K562 (cell line): ENCODE results near the gene OR10J1. TPM values are rescaled to one million over a fixed set of nuclear protein-coding genes. Genes with fewer than 3 reads are reported as not detected.

Source experiments
- ATAC-seq: fragments of 200-7000 bp; cut with Tn5 transposase; 3 replicates; pipeline ENCODE4 v1.9.1; 2020; ENCODE audit warnings: moderate library complexity
- BruUV-seq: library from RNA; stranded (reverse); fragments of 400-500 nt; replicated peaks from 2 replicates; lab custom pipeline; 2021; lab: Mats Ljungman, UMichigan
- CTCF ChIA-PET: fragments of 300-600 bp; formaldehyde crosslinking; extraction: SDS; loops from one replicate; lab custom pipeline; 2021; ENCODE audit warnings: low intra/inter-chr PET ratio; lab: Yijun Ruan, JAX
- POLR2A ChIA-PET: fragments of 300-600, 350-650 bp; sonication (Branson Sonifier 250); formaldehyde crosslinking; extraction: SDS; loops from one replicate; lab custom pipeline; 2021; ENCODE audit warnings: antibody characterized with exemption, inconsistent platforms; lab: Yijun Ruan, JAX
- DNase-seq, 4 experiments: peaks; one replicate each; pipeline versions ENCODE4 v3.0.0 to v3.0.0-alpha.2; 2011 to 2018; ENCODE audit warnings: low spot score in 3 of 4, mixed read lengths in 3 of 4; ENCODE audit errors: extremely low read depth in 1 of 4
- FAIRE-seq: peaks from 2 replicates; lab custom pipeline; 2011; peaks lifted over from hg19 to GRCh38; lab: Jason Lieb, UNC
- H2AFZ ChIP-seq: 2 replicates; pipeline ENCODE4 v1.6.0; 2011; ENCODE audit warnings: low read depth, low read length, control low read depth, inconsistent platforms
- H3K27ac ChIP-seq: fragments of 200-600 bp; 3 replicates; pipeline ENCODE4 v1.8.0; 2011; ENCODE audit warnings: low read depth, mild to moderate bottlenecking, control low read depth, inconsistent platforms, low read length, moderate library complexity, mixed read lengths; ENCODE audit errors: extremely low read depth
- H3K27me3 ChIP-seq, 2 experiments: fragments of 300-600 bp in 1 of 2; 2 replicates in 1 of 2; 3 replicates in 1 of 2; pipeline versions ENCODE4 v1.6.0 to v1.8.0; 2011; ENCODE audit warnings: inconsistent platforms in 2 of 2, low read length in 2 of 2, mild to moderate bottlenecking in 1 of 2, mixed read lengths in 1 of 2, moderate library complexity in 1 of 2; ENCODE audit not compliant: control insufficient read depth in 2 of 2, insufficient read depth in 2 of 2
- H3K36me3 ChIP-seq: fragments of 300-600 bp; 3 replicates; pipeline ENCODE4 v1.8.0; 2011; ENCODE audit warnings: mild to moderate bottlenecking, low read length, inconsistent platforms; ENCODE audit not compliant: control insufficient read depth, insufficient read depth
- H3K4me1 ChIP-seq, 2 experiments: fragments of 200-600 bp in 1 of 2; replicated peaks in 1 of 2; 2 replicates in 1 of 2; 3 replicates in 1 of 2; pipeline versions ENCODE4 v1.5.1 to v1.8.0; 2011; ENCODE audit warnings: inconsistent platforms in 2 of 2, low read length in 2 of 2, mild to moderate bottlenecking in 1 of 2, mixed read lengths in 1 of 2, moderate library complexity in 1 of 2; ENCODE audit not compliant: control insufficient read depth in 2 of 2, insufficient read depth in 2 of 2
- H3K4me2 ChIP-seq: 2 replicates; pipeline ENCODE4 v1.6.1; 2011; ENCODE audit warnings: low read length, control low read depth, inconsistent platforms, mixed read lengths; ENCODE audit not compliant: insufficient read depth
- H3K4me3 ChIP-seq: fragments of 200-600 bp; sonication (generic), shearing (Covaris generic); 2 replicates; pipeline ENCODE4 v1.5.1; 2016; ENCODE audit warnings: control low read depth, inconsistent platforms
- H3K79me2 ChIP-seq: fragments of 200-600 bp; 3 replicates; pipeline ENCODE4 v1.8.0; 2011; ENCODE audit warnings: low read length, inconsistent platforms; ENCODE audit not compliant: control insufficient read depth, insufficient read depth
- H3K9ac ChIP-seq, 2 experiments: 2 replicates each; pipeline versions ENCODE4 v1.6.0 to v1.6.1; 2011; ENCODE audit warnings: low read depth in 2 of 2, low read length in 2 of 2, control low read depth in 1 of 2, inconsistent platforms in 1 of 2, mild to moderate bottlenecking in 1 of 2, mixed read lengths in 1 of 2; ENCODE audit not compliant: insufficient read depth in 1 of 2
- H3K9me1 ChIP-seq: one replicate; pipeline ENCODE4 v1.6.0; 2011; ENCODE audit warnings: inconsistent platforms, mild to moderate bottlenecking, low read length, moderate library complexity; ENCODE audit not compliant: control insufficient read depth, insufficient read depth
- H3K9me3 ChIP-seq: replicated peaks from 2 replicates; pipeline ENCODE4 v1.5.1; 2011; ENCODE audit warnings: low read depth, low read length, inconsistent platforms; ENCODE audit not compliant: control insufficient read depth, insufficient read depth
- H4K20me1 ChIP-seq: replicated peaks from 2 replicates; pipeline ENCODE4 v1.6.1; 2011; ENCODE audit warnings: low read length, inconsistent platforms, mixed read lengths; ENCODE audit not compliant: control insufficient read depth, insufficient read depth
- BRD4 ChIP-seq: fragments of 200-600 bp; sonication (generic); IDR thresholded peaks from 2 replicates; pipeline ENCODE4 v1.6.1; 2017; ENCODE audit warnings: inconsistent platforms
- CCNT2 ChIP-seq: IDR thresholded peaks from 2 replicates; pipeline ENCODE4 v1.6.1; 2011; ENCODE audit warnings: borderline replicate concordance, low read depth, mild to moderate bottlenecking, moderate library complexity, mixed read lengths, low read length; ENCODE audit not compliant: insufficient read length; ENCODE audit errors: extremely low read depth
- DACH1 ChIP-seq: fragments of 450-650 bp; IDR thresholded peaks from 2 replicates; pipeline ENCODE4 v1.6.1; 2018; ENCODE audit not compliant: partially characterized antibody
- E2F3 ChIP-seq: fragments of 250-450 bp; sonication (Bioruptor Pico); IDR thresholded peaks from 2 replicates; pipeline ENCODE4 v1.4.0; 2020; ENCODE audit warnings: mild to moderate bottlenecking
- ESRRA ChIP-seq: fragments of 450-650 bp; IDR thresholded peaks from 2 replicates; pipeline ENCODE4 v1.6.1; 2014; ENCODE audit warnings: low read depth, mild to moderate bottlenecking, moderate library complexity, borderline replicate concordance
- HMG20B ChIP-seq: fragments of 250-450 bp; sonication (Bioruptor Pico); IDR thresholded peaks from 2 replicates; pipeline ENCODE4 v1.5.0; 2021; ENCODE audit warnings: mild to moderate bottlenecking
- HNRNPH1 ChIP-seq: fragments of 200-400 bp; formaldehyde crosslinking; optimal IDR thresholded peaks from 2 replicates; pipeline ENCODE3; 2017; ENCODE audit warnings: low read depth, mild to moderate bottlenecking, low read length, moderate library complexity
- HOXB6 ChIP-seq: fragments of 250-450 bp; sonication (Bioruptor Pico); IDR thresholded peaks from 2 replicates; pipeline ENCODE4 v1.5.1; 2022; ENCODE audit warnings: mild to moderate bottlenecking, borderline replicate concordance
- ILF3 ChIP-seq: fragments of 450-650 bp; IDR thresholded peaks from 2 replicates; pipeline ENCODE4 v1.6.1; 2018; ENCODE audit warnings: antibody characterized with exemption, mild to moderate bottlenecking, moderate library complexity, borderline replicate concordance
- MCM2 ChIP-seq: fragments of 450-650 bp; IDR thresholded peaks from 2 replicates; pipeline ENCODE4 v1.6.1; 2017; ENCODE audit warnings: low read depth, mild to moderate bottlenecking
- POU5F1 ChIP-seq: fragments of 150-350 bp; IDR thresholded peaks from 2 replicates; pipeline ENCODE4 v1.6.1; 2014; ENCODE audit warnings: borderline replicate concordance, low read length, low read depth, mild to moderate bottlenecking; ENCODE audit not compliant: partially characterized antibody
- SMAD4 ChIP-seq: fragments of 250-450 bp; sonication (Bioruptor Pico); conservative IDR thresholded peaks from 2 replicates; pipeline ENCODE4 v1.8.0; 2021; ENCODE audit warnings: inconsistent platforms, mild to moderate bottlenecking, moderate library complexity
- ZC3H4 ChIP-seq: sonication (generic); formaldehyde crosslinking; IDR thresholded peaks from 2 replicates; pipeline ENCODE4 v1.9.0; 2021; ENCODE audit warnings: missing genetic modification reagents, borderline replicate concordance
- ZNF165 ChIP-seq: fragments of 250-450 bp; sonication (Bioruptor Pico); IDR thresholded peaks from 2 replicates; pipeline ENCODE4 v1.4.0; 2020; ENCODE audit warnings: borderline replicate concordance
- ZNF347 ChIP-seq: fragments of 450-650 bp; formaldehyde crosslinking; IDR thresholded peaks from 2 replicates; pipeline ENCODE4 v1.4.0; 2020; ENCODE audit warnings: low read depth, mild to moderate bottlenecking, moderate library complexity
- WGBS: fragments of 100-300 bp; shearing (Covaris generic); methylation state at CpG from one replicate; pipeline ENCODE4 v1.1.6; 2016; ENCODE audit warnings: low coverage, mixed read lengths; ENCODE audit not compliant: insufficient coverage; ENCODE audit errors: missing lambda C conversion rate; 5-methylcytosine and 5-hydroxymethylcytosine counted together
- in situ Hi-C: fragments of 300-500 bp; cut with MboI; formaldehyde crosslinking; loops from 4 replicates; pipeline ENCODE4 v1.15.0; 2018; ENCODE audit warnings: inconsistent platforms, mixed read lengths
- intact Hi-C: fragments of 100-400 bp; cut with micrococcal nuclease; formaldehyde crosslinking; loops from 2 replicates; pipeline ENCODE4 v1.14.2; 2022
- polyA plus RNA-seq, 8 experiments: library from polyadenylated mRNA; depleted of rRNA in 4 of 8; stranded (reverse) in 5 of 8; unstranded in 3 of 8; fragments of >200 nt; fragmentation: Nextera tagmentation in 2 of 8; fragmentation: Illumina TruSeq in 1 of 8; extraction: Ambion mirVana in 2 of 8; extraction: Trizol in 1 of 8; gene quantifications; 2 replicates each; pipeline versions ENCODE4 v1.2.1 to v1.2.3, GENCODE V29; 2011 to 2014; ENCODE audit warnings: inconsistent platforms in 1 of 8, missing spikeins in 1 of 8
- total RNA-seq, 7 experiments: library from RNA; depleted of rRNA in 6 of 7; stranded (reverse); fragments of >200 nt in 6 of 7; fragmentation: Illumina TruSeq in 2 of 7; extraction: Trizol in 2 of 7; gene quantifications; 2 replicates each; pipeline versions ENCODE4 v1.2.1 to v1.2.3, GENCODE V29; 2011 to 2021; ENCODE audit warnings: low replicate concordance in 1 of 7
- TF ChIP-seq, protein P1 (sequence below): fragments of 250-450 bp; sonication (Bioruptor Pico); IDR thresholded peaks from 2 replicates; pipeline ENCODE4 v1.9.0; 2021; ENCODE audit warnings: mild to moderate bottlenecking, inconsistent platforms
- TF ChIP-seq, protein P2 (sequence below): sonication (generic); formaldehyde crosslinking; IDR thresholded peaks from 2 replicates; pipeline ENCODE4 v1.8.0; 2023; ENCODE audit warnings: missing genetic modification reagents, mild to moderate bottlenecking, borderline replicate concordance

Gene OR10J1
- total and polyA plus RNA-seq, 9 of the 15 experiments (the other 6 are each of a cell fraction or from before 2014, with no cell fraction given), result not detected

DNA sequence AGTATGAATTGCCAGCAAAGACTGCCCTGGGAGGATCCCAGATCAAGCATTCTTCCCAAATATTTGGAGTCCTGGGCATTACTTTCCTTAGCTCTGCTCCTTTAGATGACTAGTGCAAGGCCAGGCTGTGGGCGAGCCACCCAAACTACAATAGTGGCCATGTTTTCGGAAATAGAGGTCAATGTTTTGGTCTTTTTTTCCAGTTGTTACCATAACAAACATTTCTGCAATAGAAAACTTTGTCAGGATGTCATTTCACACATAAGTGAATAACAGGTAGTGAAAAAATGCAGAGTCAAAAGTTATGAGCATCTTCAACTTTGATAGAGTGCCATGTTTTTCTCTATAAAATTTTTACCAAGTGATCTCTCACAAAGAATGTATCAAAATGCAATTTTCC, 32.7 kb upstream of the OR10J1 start:
- FAIRE-seq (no peak), ATAC-seq (no peak), DNase-seq (no peak)
- no peaks in the 10 kb centered on the region for H3K4me1 ChIP-seq
- H3K9ac ChIP-seq, result no peak overlapping the region
- ChIA-PET CTCF (no interaction called here), POLR2A (interaction anchor here (0.6 kb wide), 1 partner anchor 20 kb away, joined by 4 read pairs; no protein-coding TSS in a partner anchor)
- no peaks in the 10 kb centered on the region for H3K27me3 ChIP-seq
- no peaks in the 10 kb centered on the region for H3K9me3 ChIP-seq
- intact Hi-C loops, result no loop called here
- H3K9me1 ChIP-seq, result no peaks in the 10 kb centered on the region
- in situ Hi-C loops, result no loop called here
- H3K4me3 ChIP-seq, result no peak overlapping the region
- no peak overlapping the region for H3K27ac ChIP-seq
- no peaks in the 10 kb centered on the region for H3K36me3 ChIP-seq
- TF ChIP-seq, protein P1, sequence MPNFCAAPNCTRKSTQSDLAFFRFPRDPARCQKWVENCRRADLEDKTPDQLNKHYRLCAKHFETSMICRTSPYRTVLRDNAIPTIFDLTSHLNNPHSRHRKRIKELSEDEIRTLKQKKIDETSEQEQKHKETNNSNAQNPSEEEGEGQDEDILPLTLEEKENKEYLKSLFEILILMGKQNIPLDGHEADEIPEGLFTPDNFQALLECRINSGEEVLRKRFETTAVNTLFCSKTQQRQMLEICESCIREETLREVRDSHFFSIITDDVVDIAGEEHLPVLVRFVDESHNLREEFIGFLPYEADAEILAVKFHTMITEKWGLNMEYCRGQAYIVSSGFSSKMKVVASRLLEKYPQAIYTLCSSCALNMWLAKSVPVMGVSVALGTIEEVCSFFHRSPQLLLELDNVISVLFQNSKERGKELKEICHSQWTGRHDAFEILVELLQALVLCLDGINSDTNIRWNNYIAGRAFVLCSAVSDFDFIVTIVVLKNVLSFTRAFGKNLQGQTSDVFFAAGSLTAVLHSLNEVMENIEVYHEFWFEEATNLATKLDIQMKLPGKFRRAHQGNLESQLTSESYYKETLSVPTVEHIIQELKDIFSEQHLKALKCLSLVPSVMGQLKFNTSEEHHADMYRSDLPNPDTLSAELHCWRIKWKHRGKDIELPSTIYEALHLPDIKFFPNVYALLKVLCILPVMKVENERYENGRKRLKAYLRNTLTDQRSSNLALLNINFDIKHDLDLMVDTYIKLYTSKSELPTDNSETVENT, result no peak
- TF ChIP-seq ZC3H4 (CRISPR knock-in tag), result no peak
- TF ChIP-seq SMAD4 (CRISPR knock-in tag), result no peak
- TF ChIP-seq POU5F1, result no peak
- TF ChIP-seq CCNT2, result no peak
- no peak for TF ChIP-seq ZNF347
- no peak for TF ChIP-seq HOXB6 (CRISPR knock-in tag)
- TF ChIP-seq HNRNPH1, result no peak
- TF ChIP-seq DACH1, result no peak
- TF ChIP-seq E2F3 (CRISPR knock-in tag), result no peak
- TF ChIP-seq ESRRA, result no peak
- no peak for TF ChIP-seq ZNF165 (CRISPR knock-in tag)
- TF ChIP-seq BRD4, result no peak
- TF ChIP-seq HMG20B (CRISPR knock-in tag), result no peak
- TF ChIP-seq, protein P2, sequence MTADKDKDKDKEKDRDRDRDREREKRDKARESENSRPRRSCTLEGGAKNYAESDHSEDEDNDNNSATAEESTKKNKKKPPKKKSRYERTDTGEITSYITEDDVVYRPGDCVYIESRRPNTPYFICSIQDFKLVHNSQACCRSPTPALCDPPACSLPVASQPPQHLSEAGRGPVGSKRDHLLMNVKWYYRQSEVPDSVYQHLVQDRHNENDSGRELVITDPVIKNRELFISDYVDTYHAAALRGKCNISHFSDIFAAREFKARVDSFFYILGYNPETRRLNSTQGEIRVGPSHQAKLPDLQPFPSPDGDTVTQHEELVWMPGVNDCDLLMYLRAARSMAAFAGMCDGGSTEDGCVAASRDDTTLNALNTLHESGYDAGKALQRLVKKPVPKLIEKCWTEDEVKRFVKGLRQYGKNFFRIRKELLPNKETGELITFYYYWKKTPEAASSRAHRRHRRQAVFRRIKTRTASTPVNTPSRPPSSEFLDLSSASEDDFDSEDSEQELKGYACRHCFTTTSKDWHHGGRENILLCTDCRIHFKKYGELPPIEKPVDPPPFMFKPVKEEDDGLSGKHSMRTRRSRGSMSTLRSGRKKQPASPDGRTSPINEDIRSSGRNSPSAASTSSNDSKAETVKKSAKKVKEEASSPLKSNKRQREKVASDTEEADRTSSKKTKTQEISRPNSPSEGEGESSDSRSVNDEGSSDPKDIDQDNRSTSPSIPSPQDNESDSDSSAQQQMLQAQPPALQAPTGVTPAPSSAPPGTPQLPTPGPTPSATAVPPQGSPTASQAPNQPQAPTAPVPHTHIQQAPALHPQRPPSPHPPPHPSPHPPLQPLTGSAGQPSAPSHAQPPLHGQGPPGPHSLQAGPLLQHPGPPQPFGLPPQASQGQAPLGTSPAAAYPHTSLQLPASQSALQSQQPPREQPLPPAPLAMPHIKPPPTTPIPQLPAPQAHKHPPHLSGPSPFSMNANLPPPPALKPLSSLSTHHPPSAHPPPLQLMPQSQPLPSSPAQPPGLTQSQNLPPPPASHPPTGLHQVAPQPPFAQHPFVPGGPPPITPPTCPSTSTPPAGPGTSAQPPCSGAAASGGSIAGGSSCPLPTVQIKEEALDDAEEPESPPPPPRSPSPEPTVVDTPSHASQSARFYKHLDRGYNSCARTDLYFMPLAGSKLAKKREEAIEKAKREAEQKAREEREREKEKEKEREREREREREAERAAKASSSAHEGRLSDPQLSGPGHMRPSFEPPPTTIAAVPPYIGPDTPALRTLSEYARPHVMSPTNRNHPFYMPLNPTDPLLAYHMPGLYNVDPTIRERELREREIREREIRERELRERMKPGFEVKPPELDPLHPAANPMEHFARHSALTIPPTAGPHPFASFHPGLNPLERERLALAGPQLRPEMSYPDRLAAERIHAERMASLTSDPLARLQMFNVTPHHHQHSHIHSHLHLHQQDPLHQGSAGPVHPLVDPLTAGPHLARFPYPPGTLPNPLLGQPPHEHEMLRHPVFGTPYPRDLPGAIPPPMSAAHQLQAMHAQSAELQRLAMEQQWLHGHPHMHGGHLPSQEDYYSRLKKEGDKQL (CRISPR knock-in tag), result no peak
- no peak for TF ChIP-seq ILF3
- TF ChIP-seq MCM2, result no peak
- no TSS peak for BruUV-seq
- H2AFZ ChIP-seq, result no peak overlapping the region
- H3K79me2 ChIP-seq, result no peaks in the 10 kb centered on the region
- WGBS, result 0% methylated on average over 2 of the region's 2 CpGs
- no peak overlapping the region for H3K4me2 ChIP-seq
- no peaks in the 10 kb centered on the region for H4K20me1 ChIP-seq
